A673 (cell line): ENCODE results near the gene DNAAF8. TPM values are rescaled to one million over a fixed set of nuclear protein-coding genes. Genes with fewer than 3 reads are reported as not detected.
A peak's percentile ranks its signal among the peaks of the same experiment; 100 is the strongest.

Experiments used
- BruUV-seq: library from RNA; stranded (reverse); fragments of 400-500 nt; replicated peaks from 2 replicates; lab custom pipeline; 2021; lab: Mats Ljungman, UMichigan
- CTCF ChIA-PET: fragments of 300-600 bp; sonication (Branson Sonifier 250); formaldehyde crosslinking; loops from one replicate; lab custom pipeline; 2022; ENCODE audit warnings: antibody characterized with exemption; lab: Charles Lee
- POLR2A ChIA-PET: fragments of 300-600 bp; sonication (Branson Sonifier 250); formaldehyde crosslinking; loops from one replicate; lab custom pipeline; 2022; ENCODE audit warnings: antibody characterized with exemption; ENCODE audit not compliant: low non-redundant PET; lab: Charles Lee
- DNase-seq: peaks from one replicate; pipeline ENCODE4 v3.0.0-alpha.2; 2015; ENCODE audit warnings: low spot score
- H3K27ac ChIP-seq: fragments of 200-600 bp; sonication (generic); 2 replicates; pipeline ENCODE4 v1.5.1; 2016; ENCODE audit warnings: mixed run types, low read depth, mild to moderate bottlenecking, mixed read lengths, antibody characterized with exemption, low read length; ENCODE audit not compliant: poor library complexity, severe bottlenecking
- H3K27me3 ChIP-seq: fragments of 200-600 bp; sonication (generic); replicated peaks from 2 replicates; pipeline ENCODE4 v1.6.1; 2017; ENCODE audit warnings: mixed run types, low read depth, mild to moderate bottlenecking, mixed read lengths, antibody characterized with exemption, low read length; ENCODE audit not compliant: insufficient read depth, poor library complexity
- H3K36me3 ChIP-seq: fragments of 200-600 bp; sonication (generic); 2 replicates; pipeline ENCODE4 v1.6.1; 2016; ENCODE audit warnings: mixed run types, mild to moderate bottlenecking, mixed read lengths, antibody characterized with exemption, low read length; ENCODE audit not compliant: insufficient read depth, poor library complexity, severe bottlenecking
- H3K4me1 ChIP-seq: fragments of 200-600 bp; sonication (generic); 2 replicates; pipeline ENCODE4 v1.6.1; 2017; ENCODE audit warnings: mixed run types, mild to moderate bottlenecking, mixed read lengths, antibody characterized with exemption, low read length; ENCODE audit not compliant: insufficient read depth, poor library complexity, severe bottlenecking
- H3K4me3 ChIP-seq: fragments of 200-600 bp; sonication (generic); 2 replicates; pipeline ENCODE4 v1.5.1; 2016; ENCODE audit warnings: low read depth, mixed run types, mild to moderate bottlenecking, mixed read lengths, low read length; ENCODE audit not compliant: poor library complexity, severe bottlenecking
- H3K9me3 ChIP-seq: fragments of 200-600 bp; sonication (generic); 2 replicates; pipeline ENCODE4 v1.6.1; 2016; ENCODE audit warnings: mixed run types, low read depth, mild to moderate bottlenecking, mixed read lengths, antibody characterized with exemption, low read length; ENCODE audit not compliant: poor library complexity, severe bottlenecking
- EZH2 ChIP-seq: fragments of 200-600 bp; sonication (generic); IDR thresholded peaks from 2 replicates; pipeline ENCODE4 v1.6.1; 2017; ENCODE audit warnings: borderline replicate concordance, low read depth, mild to moderate bottlenecking, mixed read lengths, antibody characterized with exemption, low read length; ENCODE audit not compliant: poor library complexity, severe bottlenecking
- intact Hi-C: fragments of 100-400 bp; cut with micrococcal nuclease; formaldehyde crosslinking; loops from one replicate; pipeline ENCODE4 v1.10.0; 2022; ENCODE audit not compliant: unreplicated experiment
- total RNA-seq: library from RNA; stranded (reverse); gene quantifications from 2 replicates; pipeline ENCODE4 v1.2.3, GENCODE V29; 2021
- TF ChIP-seq, protein P1 (sequence below): fragments of 300-800, 200-600 bp; sonication (generic); conservative IDR thresholded peaks from 2 replicates; pipeline ENCODE4 v1.5.1; 2017; ENCODE audit warnings: low read depth, mild to moderate bottlenecking, antibody characterized with exemption, low read length, moderate library complexity, mixed read lengths

Gene DNAAF8
- total RNA-seq, 1 experiment from 2014 or later, result 0.15 TPM

DNA sequence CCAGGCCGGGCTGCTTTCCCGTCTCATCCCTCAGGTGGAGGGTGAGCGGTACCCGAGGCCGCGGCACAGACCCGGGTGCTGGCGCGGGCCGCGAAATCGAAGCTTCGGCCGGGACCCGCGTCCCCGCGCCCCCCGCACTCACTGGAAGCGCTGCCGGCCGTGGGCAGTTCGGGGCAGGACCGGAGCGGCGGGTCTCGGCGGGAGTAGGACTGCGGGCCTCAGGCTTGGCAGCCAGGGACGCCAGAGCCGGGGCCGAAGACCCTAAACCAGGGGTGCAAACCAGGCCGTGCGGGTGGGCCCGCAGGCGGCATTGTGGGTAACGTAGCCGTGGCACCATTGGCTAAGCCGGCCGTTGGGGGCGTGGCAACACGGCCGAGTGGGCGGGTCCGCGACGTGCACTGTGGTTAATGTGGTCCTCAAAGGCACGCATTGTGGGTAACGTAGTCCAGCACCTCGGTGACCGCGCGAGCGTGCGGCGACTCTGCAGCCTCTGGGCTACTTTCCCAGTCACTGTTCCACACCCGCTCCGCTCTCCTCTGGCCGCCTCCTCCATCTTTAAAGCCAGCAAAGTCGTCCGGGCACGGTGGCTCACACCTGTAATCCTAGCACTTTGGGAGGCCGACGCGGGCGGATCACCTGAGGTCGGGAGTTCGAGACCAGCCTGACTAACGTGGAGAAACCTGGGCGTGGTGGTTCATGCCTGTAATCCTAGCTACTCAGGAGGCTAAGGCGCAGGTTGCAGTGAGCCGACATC is 32.7 kb downstream of the DNAAF8 start, which contains the start of gene ZNF500:
Gene ZNF500, minus strand, starts transcription at position 288 of the 754 bp plus-strand sequence. CDS start 1,184 bp downstream, outside the sequence.
- Histone ChIP-seq H3K27me3 (no peaks in the 10 kb centered on the region), H3K27ac (peak within 1 kb of the TSS; percentile 87), H3K36me3 (peaks cover 25% of the 10 kb centered on the region), H3K9me3 (no peaks in the 10 kb centered on the region), H3K4me1 (peaks cover 13% of the 10 kb centered on the region), H3K4me3 (peak within 1 kb of the TSS; percentile 82)
- intact Hi-C loops, result no loop called here
- ChIA-PET CTCF (no interaction called here), POLR2A (no interaction called here)
- no TSS peak for BruUV-seq
- DNase-seq, result peak; percentile 97
- TF ChIP-seq, protein P1, sequence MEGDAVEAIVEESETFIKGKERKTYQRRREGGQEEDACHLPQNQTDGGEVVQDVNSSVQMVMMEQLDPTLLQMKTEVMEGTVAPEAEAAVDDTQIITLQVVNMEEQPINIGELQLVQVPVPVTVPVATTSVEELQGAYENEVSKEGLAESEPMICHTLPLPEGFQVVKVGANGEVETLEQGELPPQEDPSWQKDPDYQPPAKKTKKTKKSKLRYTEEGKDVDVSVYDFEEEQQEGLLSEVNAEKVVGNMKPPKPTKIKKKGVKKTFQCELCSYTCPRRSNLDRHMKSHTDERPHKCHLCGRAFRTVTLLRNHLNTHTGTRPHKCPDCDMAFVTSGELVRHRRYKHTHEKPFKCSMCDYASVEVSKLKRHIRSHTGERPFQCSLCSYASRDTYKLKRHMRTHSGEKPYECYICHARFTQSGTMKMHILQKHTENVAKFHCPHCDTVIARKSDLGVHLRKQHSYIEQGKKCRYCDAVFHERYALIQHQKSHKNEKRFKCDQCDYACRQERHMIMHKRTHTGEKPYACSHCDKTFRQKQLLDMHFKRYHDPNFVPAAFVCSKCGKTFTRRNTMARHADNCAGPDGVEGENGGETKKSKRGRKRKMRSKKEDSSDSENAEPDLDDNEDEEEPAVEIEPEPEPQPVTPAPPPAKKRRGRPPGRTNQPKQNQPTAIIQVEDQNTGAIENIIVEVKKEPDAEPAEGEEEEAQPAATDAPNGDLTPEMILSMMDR, result no peak
- no peak for TF ChIP-seq EZH2

DNA sequence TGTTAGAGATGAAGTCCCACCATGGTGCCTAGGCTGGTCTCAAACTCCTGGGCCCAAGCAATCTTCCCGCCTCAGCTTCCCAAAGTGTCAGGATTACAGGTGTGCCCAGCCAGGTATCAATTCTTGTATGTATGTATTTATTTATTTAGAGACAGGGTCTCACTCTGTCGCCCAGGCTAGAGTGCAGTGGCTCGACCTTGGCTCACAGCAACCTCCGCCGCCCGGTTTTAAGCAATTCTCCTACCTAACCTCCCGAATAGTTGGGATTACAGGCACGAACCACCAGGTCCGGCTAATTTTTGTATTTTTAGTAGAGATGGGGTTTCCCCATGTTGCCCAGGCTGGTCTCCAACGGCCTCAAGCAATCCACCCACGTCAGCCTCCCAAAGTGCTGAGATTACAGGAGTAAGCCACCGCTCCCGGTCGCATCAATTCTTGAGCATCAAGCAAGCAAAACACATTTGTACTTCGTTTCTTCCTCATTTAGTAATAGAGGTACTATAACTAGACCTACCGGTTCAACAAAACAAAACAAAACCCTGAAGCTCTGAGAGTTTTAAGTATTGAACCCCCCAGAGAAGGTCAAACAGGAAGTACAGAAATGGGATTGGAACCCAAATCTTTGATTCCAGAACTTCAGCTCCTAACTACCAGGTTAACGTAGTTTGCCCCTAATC is 33.7 kb downstream of the DNAAF8 start:
- ChIA-PET POLR2A (no interaction called here), CTCF (interaction anchor here (0.6 kb wide), 1 partner anchor 34 kb away, joined by 3 read pairs; the partner anchor contains the start of genes ANKS3 and DNAAF8)
- no TSS peak for BruUV-seq
- Histone ChIP-seq H3K4me1 (peaks cover 13% of the 10 kb centered on the region), H3K36me3 (peaks cover 20% of the 10 kb centered on the region), H3K27ac (peak overlapping the region; percentile 75), H3K27me3 (no peaks in the 10 kb centered on the region), H3K9me3 (no peaks in the 10 kb centered on the region), H3K4me3 (peak overlapping the region; percentile 52)
- intact Hi-C loops, result no loop called here
- TF ChIP-seq EZH2, result no peak
- TF ChIP-seq, protein P1, result no peak
- DNase-seq, result peak; percentile 33

DNA sequence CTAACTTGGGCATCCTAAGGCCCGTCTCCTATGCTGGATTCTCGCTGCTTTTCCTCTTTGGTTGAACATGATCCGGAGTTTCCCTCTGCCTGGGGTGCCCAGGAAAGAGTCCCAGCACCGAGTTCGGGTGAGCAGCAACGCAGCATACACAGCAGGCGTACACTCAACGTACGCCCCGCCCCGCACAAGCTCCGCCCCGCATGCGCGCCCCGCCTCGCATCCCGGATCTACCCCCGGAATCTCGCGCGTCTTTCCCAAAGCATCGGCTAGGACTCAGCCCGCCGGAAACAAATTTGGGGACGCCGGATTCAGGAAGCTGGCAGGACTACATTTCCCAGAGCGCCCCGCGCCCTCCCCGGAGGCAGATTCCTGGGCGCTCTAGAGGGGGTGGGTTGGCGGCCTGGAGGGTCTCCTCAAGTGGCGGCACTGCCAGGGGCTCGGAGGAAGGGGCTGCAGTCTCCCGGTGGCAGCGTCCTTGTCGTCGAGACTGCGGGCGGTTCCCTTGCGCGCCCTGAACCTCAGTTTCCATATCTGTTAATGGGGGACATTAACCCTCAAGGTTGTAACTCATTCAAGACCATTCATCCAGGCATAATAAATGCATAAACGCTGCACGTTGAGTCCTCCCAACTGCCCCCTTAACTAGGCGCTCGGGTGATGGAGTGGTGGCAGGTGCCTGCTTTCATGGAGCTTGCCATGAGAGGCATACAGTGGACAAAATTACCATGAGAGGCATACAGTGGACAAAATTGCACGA is 34.4 kb downstream of the DNAAF8 start:
- H3K27me3 ChIP-seq, result no peaks in the 10 kb centered on the region
- POLR2A ChIA-PET, result no interaction called here

More for the DNA sequence above, 34.4 kb downstream of the DNAAF8 start:
- H3K9me3 ChIP-seq, result no peaks in the 10 kb centered on the region
- peaks cover 13% of the 10 kb centered on the region for H3K4me1 ChIP-seq
- BruUV-seq, result no TSS peak
- H3K36me3 ChIP-seq, result peaks cover 15% of the 10 kb centered on the region
- peak overlapping the region; percentile 75 for H3K27ac ChIP-seq
- CTCF ChIA-PET, result interaction anchor here (0.6 kb wide), 1 partner anchor 35 kb away, joined by 3 read pairs; the partner anchor contains the start of genes ANKS3 and DNAAF8
- TF ChIP-seq EZH2, result no peak
- TF ChIP-seq, protein P1, result no peak
- peak overlapping the region; percentile 52 for H3K4me3 ChIP-seq
- DNase-seq, result peak; percentile 99
- intact Hi-C loops, result no loop called here
